ENCODE results near the gene TRIP10. TPM values are rescaled to one million over a fixed set of nuclear protein-coding genes. Genes with fewer than 3 reads are reported as not detected.

The TRIP10 gene
- total RNA-seq, 1 donor: 50.1 TPM

GRCh38 chr19:6716610-6716970 lies 22.9 kb upstream of the TRIP10 start:
- no peak for TF ChIP-seq CTCF (IDR thresholded peaks at IDR 0.05; ENCODE audit: insufficient read depth, low read depth, low read length)
- no peak for DNase-seq (ENCODE audit: low read depth)
- no peak overlapping the region for H3K4me3 ChIP-seq (ENCODE audit: low read depth, low read length)

DNA sequence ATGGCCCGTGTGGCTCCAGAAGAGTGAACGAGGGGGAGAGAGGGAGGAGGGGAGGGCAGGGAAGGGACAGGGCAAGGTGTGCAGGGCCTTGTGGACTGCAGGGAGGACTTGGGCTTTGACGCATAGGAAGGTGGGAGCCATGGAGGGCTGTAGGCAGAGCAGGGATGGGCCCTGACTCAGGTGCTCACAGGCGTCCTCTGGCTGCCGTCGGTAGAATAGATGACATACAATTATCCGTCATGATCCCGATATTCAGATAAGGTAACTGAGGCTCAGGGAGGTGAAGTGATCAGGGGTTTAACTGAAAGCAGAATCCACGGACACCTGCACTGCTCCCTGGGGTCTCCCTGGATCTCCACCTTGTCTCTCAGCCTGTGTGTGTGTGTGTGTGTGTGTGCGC lies 22.4 kb upstream of the TRIP10 start:
- DNase-seq (ENCODE audit: low read depth): no peak
- no peak for TF ChIP-seq CTCF (IDR thresholded peaks at IDR 0.05; ENCODE audit: insufficient read depth, low read depth, low read length)
- no peak overlapping the region for H3K4me3 ChIP-seq (ENCODE audit: low read depth, low read length)

- no peak for TF ChIP-seq CTCF (IDR thresholded peaks at IDR 0.05; ENCODE audit: insufficient read depth, low read depth, low read length)
- no peak overlapping the region for H3K4me3 ChIP-seq (ENCODE audit: low read depth, low read length)
- no peak for DNase-seq (ENCODE audit: low read depth)
These were observed 22.0 kb upstream of the TRIP10 start for GRCh38 chr19:6717441-6717971.

DNA sequence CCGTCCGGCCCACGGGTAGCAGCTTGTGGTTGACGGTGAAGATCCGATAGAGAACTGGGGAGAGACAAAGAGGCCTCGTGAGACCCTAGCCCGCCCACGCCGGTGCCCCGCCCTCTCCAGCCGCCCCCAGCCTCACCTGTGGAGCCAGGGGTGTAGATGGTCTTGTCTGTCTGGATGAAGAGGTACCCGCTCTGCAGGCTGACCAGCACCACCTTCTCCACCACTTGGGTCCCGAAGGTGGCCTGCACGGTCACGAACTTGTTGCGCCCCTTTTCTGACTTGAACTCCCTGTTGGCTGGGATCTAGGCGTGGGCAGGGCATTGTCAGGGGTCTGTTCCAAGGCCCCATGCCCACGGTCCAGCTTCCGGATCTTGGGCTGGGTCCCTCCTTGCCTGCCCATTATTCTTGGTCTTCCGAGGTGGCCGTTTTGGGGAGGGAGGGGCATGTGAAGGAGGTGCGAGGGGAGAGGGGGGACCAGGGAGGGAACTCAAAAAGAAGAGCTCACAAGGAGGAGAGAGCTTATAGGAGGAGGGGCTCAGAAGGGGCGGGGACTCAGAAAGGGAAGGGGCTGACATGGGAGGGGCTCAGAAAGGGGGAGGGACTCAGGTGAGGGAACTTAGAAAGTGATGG lies 21.3 kb upstream of the TRIP10 start:
- H3K4me3 ChIP-seq (ENCODE audit: low read depth, low read length): no peak overlapping the region
- TF ChIP-seq CTCF (IDR thresholded peaks at IDR 0.05; ENCODE audit: insufficient read depth, low read depth, low read length): no peak
- DNase-seq (ENCODE audit: low read depth): no peak

DNA sequence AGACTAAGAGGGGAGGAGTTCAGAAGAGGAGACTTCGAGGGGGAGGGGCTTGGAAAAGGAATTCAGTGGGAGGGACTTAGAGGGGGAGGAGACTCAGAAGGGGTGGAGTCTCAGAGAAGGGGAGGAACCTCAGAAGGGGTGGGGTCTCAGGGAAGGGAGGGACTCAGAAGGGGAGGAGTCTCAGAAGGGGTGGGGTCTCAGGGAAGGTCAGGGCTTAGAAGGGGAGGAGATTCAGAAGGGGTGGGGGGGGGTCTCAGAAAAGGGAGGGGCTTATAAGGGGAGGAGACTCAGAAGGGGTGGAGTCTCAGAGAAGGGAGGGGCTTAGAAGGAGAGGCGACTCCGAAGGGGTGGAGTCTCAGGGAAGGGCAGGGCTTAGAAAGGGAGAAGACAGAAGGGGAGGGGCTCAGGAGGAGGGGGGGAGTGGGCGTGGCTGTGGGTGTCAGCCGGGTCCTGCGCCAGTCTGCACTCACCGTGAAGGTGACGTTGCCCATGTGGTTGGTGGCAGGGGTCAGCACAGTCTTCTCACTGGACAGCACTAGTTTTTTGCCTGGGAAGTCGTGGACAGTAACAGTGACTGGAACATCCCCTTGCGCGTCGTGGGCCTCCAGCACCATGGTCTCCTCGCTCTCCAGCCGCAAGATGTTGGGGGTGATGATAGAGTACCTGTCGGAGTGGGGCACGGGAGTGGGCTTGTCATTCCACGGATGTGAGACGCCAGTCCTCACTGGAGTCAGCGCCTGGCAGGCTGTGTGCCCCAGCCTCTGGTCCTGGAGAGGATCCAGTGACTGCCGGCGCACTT lies 20.5 kb upstream of the TRIP10 start:
- no peak for TF ChIP-seq CTCF (IDR thresholded peaks at IDR 0.05; ENCODE audit: insufficient read depth, low read depth, low read length)
- H3K4me3 ChIP-seq (ENCODE audit: low read depth, low read length): no peak overlapping the region
- DNase-seq (ENCODE audit: low read depth): no peak

- TF ChIP-seq CTCF (IDR thresholded peaks at IDR 0.05; ENCODE audit: insufficient read depth, low read depth, low read length): no peak
- H3K4me3 ChIP-seq (ENCODE audit: low read depth, low read length): no peak overlapping the region
- DNase-seq (ENCODE audit: low read depth): no peak
These were observed 20.0 kb upstream of the TRIP10 start for GRCh38 chr19:6719540-6719861.
